OCI-M1 (cell line): ENCODE measurements around the gene HTRA3.
"Not testable (repeated sequence)": the region's sequence is repeated elsewhere in the genome, so short reads cannot be mapped to it uniquely, and the experiment has no call there.

ENCODE experiments used
- DNase-seq: peaks from one replicate; lab custom pipeline; 2025; lab: John Stamatoyannopoulos, UW

HTRA3 gene

DNA sequence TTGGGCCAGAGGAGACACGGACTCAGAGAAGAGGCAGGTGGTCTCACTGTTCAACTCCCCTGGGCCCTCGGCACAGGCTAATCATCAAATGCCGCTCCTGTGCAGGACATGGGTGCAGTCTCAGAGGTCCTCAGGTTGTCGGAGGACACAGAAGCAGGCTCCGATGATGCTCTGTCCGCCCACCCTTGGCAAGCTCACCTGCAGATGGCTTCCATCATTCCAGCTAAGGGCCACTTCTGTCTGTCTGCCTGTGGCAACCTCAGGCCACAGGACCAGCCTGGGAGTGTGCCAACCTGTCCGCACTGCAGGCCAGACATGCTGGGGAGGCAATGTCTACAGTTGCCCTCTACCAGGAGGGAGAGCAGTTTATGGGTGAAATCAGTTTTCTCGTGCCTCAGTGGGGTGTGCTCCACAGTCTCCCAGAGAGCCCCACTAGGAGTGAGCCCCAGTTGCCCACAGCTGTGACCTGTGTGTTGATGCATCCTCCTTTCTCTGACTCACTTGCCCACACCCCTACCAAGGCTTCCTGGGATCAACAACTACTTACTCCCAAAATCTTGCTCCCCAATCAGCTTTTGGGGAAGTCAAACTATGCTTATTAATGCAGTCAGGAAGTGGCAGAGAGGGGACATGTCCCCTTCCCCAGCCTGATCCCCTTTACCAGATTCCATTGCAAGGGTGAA is 55.9 kb downstream of the HTRA3 start:
- no peak for DNase-seq

DNA sequence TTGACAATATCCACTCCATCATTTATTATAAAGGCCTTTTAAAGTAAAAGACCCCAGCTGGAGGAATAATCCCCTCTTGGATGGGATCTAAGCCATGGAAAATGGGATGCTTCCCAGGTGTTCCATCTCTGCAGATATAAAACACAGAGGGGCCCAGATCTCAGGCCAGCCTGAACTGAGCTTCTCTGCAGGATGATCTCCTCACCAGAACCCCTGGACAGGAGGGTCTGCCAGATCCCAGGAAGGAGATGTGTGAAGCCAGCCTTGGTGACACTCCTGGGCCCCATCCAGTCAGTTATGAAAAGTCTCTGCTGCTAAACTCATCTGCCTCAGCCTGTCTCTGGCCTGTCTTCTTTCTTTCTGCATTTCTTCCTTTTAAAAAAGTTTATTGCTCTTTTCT is 56.7 kb downstream of the HTRA3 start:
- DNase-seq = no peak

DNA sequence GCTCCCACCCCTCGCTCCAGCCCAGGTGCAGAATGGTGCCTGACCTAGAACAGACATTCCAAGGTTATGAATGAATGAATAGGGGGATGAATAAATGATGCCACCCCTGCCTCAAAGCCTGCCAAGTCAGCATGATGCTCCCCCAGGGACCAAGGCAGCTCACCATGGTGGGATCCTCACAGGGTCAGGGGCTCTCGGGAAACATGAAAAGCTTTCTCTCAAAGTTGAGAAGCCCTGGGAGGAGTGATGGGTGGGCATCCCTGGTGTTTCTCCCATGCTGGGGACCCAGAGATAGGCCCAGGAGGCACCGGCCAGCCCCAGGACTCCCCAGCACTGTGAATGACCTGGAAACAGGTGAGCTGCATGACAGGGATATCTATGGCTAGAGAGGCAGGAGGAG is 58.9 kb downstream of the HTRA3 start:
- DNase-seq = no peak

DNA sequence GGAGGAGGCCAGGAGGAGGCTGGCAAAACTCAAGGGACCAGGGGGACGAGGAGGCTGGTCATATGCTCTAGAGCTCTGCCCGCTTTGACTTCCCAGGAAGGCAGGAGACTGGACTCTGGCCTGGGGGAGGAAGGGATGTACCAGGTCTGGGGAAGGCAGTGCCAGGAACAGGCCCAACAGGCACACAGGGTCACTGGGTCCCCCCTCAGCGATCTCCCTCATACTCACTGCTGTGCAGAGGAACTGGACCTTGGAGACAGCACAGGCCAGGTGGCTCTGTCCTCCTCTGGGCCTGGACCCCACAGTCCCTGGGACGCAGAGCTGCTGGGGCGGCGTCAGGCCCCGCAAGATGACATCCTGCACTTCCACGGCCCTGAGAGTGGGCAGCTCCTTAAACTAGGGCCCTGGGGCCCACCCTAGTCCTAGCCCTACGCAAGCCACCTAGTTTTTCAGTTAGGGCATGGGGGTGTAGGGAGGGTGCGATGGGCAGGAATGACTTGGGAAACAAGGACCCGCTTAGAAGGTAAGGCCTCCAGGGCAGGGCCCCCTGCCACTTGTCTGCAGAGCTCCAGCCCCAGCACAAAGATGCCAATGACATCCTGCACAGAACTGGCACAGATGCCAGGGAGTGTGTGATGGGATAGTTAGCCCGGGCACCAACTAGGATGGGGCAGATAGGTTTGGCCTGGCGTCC is 59.5 kb downstream of the HTRA3 start:
- DNase-seq = no peak

DNA sequence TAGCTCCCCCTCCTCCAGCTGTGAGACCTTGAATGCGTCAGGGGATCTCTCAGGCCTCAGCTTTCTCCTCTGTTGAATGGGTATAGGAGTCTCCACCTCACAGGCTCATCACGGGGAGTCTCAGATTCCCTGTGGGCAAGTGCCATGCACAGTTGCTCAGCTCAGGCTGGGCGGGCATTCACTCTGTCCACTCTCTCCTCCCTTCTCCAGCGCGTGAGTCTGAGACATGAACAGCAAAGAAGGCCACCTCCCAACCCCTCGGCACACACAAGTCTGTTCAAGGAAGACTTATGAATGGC is 60.0 kb downstream of the HTRA3 start:
- DNase-seq = no peak

DNA sequence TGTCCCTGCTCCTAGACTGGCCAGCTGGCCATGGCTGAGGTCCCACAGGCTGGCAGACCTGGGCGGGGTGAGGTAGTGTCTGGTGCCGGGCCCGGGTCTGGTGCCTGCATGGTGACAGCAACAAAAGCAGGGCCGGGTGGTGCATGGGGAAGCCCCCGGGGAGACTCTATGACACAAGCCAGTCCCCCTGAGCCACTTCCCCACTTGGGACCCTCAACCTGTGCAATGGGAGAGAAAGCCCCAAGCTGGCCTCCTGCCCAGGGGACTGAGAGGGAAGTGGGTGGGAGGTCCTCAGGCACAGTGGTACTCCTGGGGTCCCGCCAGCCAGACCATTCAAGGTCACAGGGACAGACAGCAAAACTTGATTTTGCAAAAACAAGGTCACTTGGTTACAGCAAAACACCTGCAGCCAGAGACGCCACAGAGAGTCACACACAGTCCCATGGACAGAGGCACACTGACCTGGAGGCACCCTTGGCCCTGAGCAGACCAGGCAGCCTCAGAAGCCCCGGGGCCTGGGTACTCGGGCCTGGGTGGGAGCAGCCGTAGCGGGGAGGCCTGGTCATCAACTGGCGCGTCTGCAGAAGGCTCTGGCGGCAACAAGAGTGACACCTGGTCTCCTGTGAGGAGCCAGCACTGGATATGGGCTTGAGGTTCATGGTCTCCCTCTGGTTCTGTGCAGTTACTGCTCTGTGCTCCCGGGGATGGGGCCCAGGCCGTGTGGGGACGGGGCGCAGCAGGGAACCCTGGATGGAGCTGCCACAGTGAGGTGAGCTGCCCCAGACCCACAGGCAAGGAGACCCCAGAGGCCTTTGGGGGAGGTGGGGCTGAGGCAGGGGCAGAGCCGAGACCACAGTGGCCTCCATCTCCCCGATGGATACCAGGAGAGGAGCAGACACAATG is 60.6 kb downstream of the HTRA3 start:
- no peak for DNase-seq

DNA sequence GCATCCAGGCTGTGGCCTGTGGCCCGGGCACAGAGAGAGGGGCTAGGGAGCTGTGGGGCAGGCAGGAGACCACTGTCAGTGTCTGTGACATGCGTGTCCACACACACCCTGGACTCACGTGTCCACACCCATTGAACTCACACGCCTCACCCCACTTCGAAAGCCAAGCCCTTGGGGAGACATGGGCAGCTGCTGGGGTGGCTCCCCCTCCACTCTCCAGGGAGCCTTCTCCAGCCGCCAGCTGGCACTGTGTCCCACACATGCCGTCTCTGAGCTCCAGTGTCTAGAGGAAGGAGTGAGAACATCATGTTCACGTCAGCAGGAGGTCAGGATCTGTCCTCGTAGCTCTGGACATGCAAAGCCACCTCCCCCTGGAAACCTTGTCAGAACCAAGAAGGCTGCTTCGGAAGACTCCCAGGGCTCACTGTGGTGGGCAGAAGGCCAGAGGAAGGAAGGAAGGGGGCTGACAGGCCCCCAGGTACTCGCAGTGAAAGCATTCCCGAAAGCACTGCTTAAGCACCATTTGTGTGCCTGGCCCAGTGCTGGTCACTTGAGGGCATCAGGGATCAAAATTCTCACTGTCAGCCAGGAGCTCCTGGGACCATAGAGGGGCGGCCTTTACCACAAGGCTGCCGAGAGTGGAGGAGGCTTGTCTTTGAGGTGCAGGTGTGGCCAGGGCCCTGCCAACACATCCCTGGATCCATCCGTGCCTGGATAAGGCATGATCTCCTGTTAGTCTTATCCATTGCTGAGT is 61.4 kb downstream of the HTRA3 start:
- DNase-seq = no peak

DNA sequence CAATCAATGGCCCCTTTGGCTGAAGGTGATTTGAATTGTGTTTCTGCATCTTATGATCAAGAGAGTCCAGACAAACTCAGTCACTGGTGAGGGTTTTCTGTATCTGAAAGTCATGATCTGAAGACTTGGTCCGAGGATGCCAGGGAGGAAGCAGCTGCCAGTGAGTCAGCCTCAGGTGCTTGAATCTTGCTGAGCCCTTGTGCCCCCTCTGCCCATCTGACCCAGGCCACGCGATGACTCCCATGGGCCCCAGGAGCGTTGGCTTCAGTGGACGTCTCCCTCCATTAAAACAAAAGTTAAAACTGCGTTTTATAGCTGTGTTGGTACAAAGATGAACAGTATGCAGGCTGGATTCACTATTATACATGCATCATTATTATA is 62.0 kb downstream of the HTRA3 start:
- no peak for DNase-seq

DNA sequence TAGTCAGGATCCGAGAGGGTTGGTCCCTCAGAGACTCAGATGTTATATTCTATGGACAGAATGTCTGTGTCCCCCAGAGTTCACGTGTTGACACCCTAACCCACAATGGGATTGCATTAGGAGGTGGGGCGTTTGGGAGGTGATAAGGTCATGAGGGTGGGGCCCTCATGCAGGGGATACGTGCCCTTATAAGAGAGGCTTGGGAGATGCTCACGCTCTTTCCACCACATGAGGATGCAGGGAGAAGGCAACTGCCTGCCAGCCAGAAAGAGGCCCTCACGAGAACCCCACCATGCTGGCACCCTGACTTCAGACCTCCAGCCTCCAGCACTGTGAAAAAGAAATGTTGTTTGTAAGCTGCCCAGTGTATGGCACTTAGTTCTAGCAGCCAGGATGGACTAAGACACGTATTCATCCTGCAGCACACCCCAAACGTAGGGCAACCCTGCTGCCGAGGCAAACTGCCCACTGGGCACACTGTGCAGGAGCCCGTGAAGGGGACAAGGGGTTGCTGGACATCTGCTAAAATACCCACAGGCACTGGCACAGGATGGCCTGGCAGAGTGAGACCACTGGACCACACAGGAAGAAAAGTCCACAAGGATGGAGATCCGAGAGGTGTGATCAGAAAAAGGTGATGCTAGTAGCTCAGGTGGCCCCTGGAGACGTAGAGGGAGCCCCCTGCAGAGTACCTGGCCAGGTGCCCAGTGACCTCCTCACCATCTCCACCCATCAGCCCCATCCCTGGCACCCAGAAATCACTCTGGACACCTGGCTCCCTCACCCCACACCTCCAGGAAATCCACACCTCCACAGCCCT is 62.7 kb downstream of the HTRA3 start:
- no peak for DNase-seq

DNA sequence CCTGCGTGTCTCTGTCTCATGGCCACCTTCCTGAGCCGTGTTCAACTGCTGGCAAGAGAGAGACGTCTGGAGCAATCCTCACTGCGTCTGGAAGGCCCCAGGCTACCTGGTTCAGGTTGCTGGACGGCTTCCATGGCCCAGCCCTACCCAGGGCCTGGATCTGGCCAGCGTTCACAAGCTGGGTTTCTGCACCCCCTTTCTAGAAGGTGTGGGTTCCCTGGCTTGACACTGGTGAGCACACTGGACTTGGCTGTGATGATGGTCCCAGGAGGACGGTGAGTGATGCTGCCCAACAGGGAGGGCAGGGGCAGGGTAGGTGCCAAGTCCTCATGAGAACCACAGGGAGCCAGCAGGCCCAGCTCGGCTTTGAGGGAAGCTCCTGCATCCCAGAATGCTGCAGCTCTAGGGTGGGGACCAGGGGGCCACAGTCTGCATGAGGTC is 63.4 kb downstream of the HTRA3 start:
- DNase-seq = no peak

DNA sequence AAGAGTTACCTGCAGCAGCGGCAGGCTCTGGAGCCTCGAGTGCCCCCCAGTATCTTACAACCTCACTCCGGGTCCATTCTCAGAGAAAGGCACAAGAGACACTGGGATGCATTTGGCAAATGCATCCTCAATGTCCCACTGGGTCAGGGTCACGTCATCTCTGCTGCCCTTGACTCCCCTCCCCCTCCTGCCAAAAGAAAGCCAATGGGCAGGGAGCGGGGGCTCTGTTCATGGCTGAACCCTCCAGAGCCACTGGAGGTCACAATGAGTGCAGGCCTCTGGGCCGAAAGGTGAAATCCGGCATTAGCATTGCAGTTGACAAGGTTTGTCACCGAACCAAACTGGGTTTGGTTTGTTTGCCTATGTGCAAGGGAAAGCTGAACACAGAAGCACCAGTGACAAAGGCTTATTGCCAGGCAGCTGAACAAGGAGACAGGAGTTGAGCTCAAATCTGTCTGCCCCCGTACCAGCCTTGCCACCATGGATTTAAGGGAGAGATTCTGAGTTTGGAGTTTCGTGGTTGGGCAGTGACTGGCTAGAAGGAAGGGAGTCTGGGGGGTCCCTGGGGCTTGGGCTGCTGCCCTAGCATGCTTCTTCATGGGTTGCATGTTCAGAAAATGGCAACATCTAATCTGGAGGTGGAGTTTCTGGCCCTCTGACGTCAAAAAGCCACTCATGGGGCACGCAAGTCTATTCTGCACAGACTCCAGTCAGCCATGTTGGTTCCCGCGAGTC is 64.3 kb downstream of the HTRA3 start:
- no peak for DNase-seq

DNA sequence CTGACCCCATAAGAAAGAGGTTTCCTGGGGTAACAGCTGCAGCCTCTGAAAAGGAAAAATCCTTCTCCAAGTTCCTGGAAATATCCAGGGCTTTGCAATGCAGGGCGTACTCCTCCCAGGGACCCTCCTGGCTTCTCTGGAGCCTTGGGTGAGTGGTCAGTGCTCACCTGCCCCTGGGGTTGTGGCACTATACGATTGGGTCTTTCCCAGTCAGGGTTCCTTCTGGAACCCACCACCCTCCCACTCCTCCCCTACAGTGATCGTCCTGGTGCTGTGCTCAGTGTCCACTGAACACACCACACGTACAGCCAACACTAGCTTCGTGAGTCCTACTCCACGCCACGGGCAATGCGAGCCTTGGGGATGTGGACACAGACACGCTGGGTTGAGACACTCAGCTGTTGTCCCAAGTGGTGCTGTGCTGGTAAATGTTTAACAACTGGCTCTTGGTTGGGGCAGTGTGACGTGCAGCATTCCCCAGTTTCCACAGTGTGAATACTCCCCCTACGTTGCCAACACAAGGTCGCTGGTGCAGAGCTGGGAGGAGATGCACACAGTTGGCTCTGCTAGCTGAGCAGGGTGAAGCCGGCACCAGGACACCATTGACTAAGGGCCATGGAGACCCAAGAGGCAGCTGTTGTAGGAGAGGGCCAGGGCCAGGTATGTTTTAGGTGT is 65.4 kb downstream of the HTRA3 start:
- DNase-seq = no peak

DNA sequence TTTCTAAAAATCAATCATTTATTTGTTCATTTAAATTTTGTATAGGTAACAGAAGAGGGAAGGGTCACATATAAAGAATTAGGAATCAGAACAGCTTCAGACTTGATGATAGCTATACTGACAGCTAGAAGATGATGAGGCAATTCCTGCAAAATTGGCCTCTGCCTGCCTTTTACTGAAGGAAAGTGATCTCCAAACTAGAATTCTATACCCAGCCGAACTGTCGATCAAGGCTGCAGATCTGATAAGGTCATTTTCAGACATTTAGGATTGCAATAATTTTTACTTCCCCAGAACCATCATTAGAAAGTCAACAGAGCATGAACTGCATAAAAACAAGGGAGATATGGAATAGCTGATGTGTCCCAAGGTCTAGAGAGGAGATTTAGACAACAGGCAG is 66.3 kb downstream of the HTRA3 start:
- DNase-seq = peak; percentile 26

DNA sequence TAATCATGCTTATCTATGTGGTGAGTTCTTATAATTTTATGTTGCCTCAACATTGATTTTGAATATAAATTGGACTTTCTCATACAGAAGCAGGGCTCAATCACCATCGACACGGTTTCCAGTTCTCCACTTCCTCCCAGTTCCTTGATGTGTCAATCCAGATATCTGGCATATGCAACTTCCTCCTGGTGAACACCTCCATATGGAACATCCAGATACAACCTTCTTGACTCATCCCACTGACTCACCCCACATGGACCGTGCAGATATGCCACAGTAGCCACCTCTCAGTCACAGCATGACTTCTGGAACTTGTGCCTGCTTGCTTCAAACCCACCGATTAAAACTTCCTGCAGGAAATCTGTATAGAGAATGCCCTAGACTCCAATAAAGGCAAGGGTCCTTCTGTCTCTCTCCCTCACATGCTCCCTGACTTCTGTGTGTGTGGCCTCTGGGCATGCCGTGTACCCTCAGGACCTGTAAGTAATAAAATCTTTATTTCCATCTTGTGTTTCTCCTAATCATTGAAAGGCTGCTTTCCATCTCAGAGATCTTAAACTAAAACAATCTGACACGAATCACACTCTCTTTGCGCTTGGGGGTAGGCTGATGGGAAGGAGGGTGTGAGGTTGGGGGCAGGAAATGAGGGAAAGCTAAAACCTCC is 67.0 kb downstream of the HTRA3 start:
- peak; percentile 90 for DNase-seq

DNA sequence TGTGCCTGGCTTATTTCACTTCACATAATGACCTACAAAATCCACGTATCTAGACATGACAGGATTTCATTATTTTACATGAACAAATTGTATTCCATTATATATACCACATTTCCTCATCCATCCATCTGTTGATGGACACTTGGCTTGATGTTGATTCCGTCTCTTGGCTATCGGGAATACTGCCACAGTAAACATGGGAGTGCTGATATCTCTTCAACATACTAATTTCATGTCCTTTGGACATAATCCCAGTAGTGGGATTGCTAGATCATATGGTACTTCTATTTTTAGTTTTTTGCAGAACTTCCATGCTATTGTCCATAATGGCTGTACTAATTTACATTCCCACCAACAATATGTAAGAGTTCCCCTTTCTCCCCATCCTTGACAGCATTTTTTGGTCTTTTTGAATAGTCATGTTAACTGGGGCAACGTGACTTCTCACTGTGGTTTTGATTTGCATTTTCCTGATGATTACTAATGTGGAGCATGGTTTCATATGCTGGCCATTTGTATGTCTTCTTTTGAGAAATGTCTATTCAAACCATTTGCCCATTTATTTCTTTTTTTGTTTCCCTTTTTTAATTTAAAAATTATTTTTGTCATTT is 68.9 kb downstream of the HTRA3 start:
- DNase-seq = peak; percentile 51

DNA sequence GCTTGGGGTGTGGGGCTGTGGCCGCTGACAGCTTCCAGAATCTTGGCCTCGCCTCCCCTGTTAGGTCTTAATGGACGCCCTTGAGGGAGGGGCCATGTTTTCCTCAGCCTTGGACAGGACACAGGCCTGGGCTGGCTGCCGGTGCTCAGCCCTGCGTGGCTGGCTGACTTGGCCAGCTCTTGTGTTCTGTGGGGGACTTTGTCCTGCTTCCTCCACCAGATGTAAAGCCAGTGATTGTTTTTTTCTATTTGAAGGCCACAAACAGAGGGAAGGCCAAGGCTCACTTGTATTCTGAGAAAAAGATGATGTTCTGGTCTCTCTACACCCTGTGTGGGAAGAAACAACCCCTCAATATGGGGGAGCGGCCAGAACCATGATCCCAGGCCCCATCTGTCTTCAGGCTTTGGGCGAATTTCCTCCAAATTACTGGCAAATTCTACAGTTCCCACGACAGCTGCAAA is 71.3 kb downstream of the HTRA3 start:
- DNase-seq = no peak

DNA sequence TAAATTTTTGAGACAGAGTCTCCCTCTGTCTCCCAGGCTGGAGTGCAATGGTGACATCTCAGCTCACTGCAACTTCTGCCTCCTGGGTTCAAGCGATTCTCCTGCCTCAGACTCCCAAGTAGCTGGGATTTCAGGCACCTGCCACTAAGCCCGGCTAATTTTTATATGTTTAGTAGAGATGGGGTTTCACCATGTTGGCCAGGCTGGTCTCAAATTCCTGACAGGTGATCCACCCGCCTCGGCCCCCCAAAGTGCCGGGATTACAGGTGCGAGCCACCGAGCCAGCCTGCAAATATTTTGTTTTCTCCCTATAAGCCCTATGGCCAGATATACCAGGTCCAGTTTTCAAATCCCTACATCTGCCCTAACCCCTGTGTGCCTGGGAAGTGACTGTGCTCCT is 71.7 kb downstream of the HTRA3 start:
- not testable (repeated sequence) for DNase-seq

DNA sequence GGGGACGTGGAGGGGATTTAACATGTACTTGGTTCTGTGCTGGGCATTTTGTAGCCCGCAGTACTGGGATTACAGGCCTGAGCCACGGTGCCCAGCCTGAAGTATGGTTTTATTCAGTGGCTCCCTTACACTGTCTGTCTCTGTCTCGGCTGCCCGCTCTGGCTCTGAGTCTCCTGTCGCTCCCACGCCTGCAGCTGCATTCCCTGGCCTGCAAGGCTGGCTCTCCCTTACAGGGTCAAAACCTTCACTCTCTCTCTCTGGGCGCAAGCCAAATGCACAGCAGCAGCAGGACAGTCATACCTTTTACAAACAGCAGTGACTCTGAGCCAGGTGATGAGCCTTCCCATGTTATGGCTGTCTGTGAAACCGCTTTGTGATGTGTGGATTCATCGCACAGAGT is 72.1 kb downstream of the HTRA3 start:
- no peak for DNase-seq

DNA sequence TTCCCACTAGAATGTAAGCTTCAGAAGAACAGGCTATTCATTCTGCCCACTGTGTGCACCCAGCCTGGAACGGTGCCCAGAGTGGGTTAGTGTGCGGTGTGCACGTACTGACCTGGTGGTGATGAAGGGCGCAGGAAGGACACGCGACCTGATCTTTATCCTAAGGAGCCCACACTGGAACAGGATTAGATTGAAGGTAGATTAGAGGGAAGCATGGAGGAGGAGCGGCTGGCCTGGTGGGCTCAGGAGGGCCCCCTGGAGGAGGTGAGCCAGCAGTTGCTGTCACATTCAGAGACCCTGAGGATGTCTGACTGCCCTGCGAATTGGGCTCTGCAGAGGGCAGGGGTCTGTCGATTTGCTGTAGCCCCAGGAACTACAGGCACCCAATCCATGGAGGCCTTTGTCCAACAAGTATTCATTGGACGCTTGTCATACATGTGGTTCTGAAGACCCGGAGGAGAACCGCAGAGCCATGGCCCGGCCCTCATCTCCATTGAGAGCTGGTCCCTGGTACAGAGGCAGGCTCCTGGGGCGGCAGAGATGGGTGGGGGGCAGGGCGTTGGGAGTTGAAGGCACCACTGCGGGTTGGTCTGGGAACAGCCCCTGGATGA is 73.2 kb downstream of the HTRA3 start:
- no peak for DNase-seq
